Pancreas (tissue), 10 donors: ENCODE results near the gene CCDC15. TPM values are rescaled to one million over a fixed set of nuclear protein-coding genes. Genes with fewer than 3 reads are reported as not detected.
"Not testable (repeated sequence)": the region's sequence is repeated elsewhere in the genome, so short reads cannot be mapped to it uniquely, and the experiment has no call there.

Source experiments
- ATAC-seq, 4 donors: fragments of 200-7000 bp; cut with Tn5 transposase; one replicate each; pipeline versions ENCODE4 v1.8.0 to v1.9.1; 2020; ENCODE audit warnings: mild to moderate bottlenecking in 4 of 4, moderate library complexity in 4 of 4
- DNase-seq, 6 donors: peaks; one replicate each; pipeline ENCODE4 v3.0.0-alpha.2; 2020
- FAIRE-seq: peaks from 2 replicates; lab custom pipeline; 2012; peaks lifted over from hg19 to GRCh38; lab: Jason Lieb, UNC
- H3K27ac ChIP-seq, 4 donors: fragments of 200-600 bp; sonication (generic); 1 replicate in 3 of 4; 2 replicates in 1 of 4; pipeline versions ENCODE4 v1.5.0 to v1.8.0; 2020
- H3K27me3 ChIP-seq, 4 donors: fragments of 200-600 bp; one replicate each; pipeline ENCODE4 v1.8.0; 2021
- H3K36me3 ChIP-seq, 3 donors: fragments of 200-600 bp; sonication (generic) in 1 of 3; one replicate each; pipeline versions ENCODE4 v1.5.0 to v1.8.0; 2020 to 2021
- H3K4me1 ChIP-seq, 3 donors: fragments of 200-600 bp; one replicate each; pipeline ENCODE4 v1.8.0; 2021
- H3K4me3 ChIP-seq, 4 donors: fragments of 200-600 bp; sonication (generic) in 2 of 4; one replicate each; pipeline versions ENCODE4 v1.5.0 to v1.8.0; 2020 to 2021
- H3K9me3 ChIP-seq, 4 donors: fragments of 200-600 bp; one replicate each; pipeline ENCODE4 v1.8.0; 2021
- CTCF ChIP-seq, 4 donors: fragments of 200-600 bp; sonication (generic) in 3 of 4; IDR thresholded peaks; one replicate each; pipeline versions ENCODE4 v1.5.0 to v1.8.0; 2021; ENCODE audit warnings: antibody characterized with exemption in 4 of 4
- WGBS, 2 donors: extraction: QIAGEN DNeasy Blood & Tissue Kit; methylation state at CpG; one replicate each; pipeline ENCODE4 v1.1.7; 2013; 5-methylcytosine and 5-hydroxymethylcytosine counted together
- intact Hi-C, 3 donors: fragments of 100-400 bp; cut with DNase I; formaldehyde crosslinking; loops; one replicate each; pipeline versions ENCODE4 v1.11.1 to v1.14.2; 2022
- polyA plus RNA-seq, 2 donors: library from polyadenylated mRNA; stranded (reverse); fragments of 200-250 nt; gene quantifications; one replicate each; pipeline ENCODE4 v1.2.3, GENCODE V29; 2013
- total RNA-seq, 6 donors: library from RNA; stranded (reverse); fragmentation: NEBNext Ultra II Directional in 4 of 6; extraction: Animal tissue kit (Norgen Biotek cat#: 25700) in 4 of 6; gene quantifications; one replicate each; pipeline versions ENCODE4 v1.2.1 to v1.2.4, GENCODE V29; 2021 to 2023
- donor health status: healthy with polysubstance abuse.
- donor health status: DM: no; HTN: no; CAD: no; lungs with moderate emphysema.
- donor health status: DM: no; HTN: no; CAD: no.
- donor health status: control.
- donor health status: control.
- donor health status: Bipolar disorder and iron deficiency.
- donor health status: DM: yes; HTN: yes; CAD: no.
- donor health status: DM: no; HTN: no; CAD: no.
- donor health status: DM: no; HTN: no; CAD: no.
- donor health status: DM: yes; HTN: yes; CAD: no.

CCDC15 gene
- total and polyA plus RNA-seq, 8 donors: 0.23 to 1.4 (median 0.73) TPM

- H3K36me3 ChIP-seq: no peaks in the 10 kb centered on the region
- no peaks in the 10 kb centered on the region for H3K27me3 ChIP-seq
- ATAC-seq (no peak), DNase-seq (no peak), FAIRE-seq (no peak)
- no peak for TF ChIP-seq CTCF (IDR thresholded peaks at IDR 0.05)
- no peaks in the 10 kb centered on the region for H3K4me1 ChIP-seq
- no peak overlapping the region for H3K27ac ChIP-seq
- 88 to 91% methylated on average over 2 of the region's 2 CpGs for WGBS, 2 donors
- H3K9me3 ChIP-seq: peaks cover 0 to 5% (median 0%) of the 10 kb centered on the region in 4 donors
- intact Hi-C loops: no loop called here
- H3K4me3 ChIP-seq: no peak overlapping the region
These were observed 51.5 kb downstream of the CCDC15 start for GRCh38 chr11:125005491-125005890.

GRCh38 chr11:125016413-125016812, 62.4 kb downstream of the CCDC15 start:
- FAIRE-seq (no peak), ATAC-seq (no peak), DNase-seq (no peak)
- H3K9me3 ChIP-seq: no peaks in the 10 kb centered on the region
- no peak for TF ChIP-seq CTCF (IDR thresholded peaks at IDR 0.05)
- intact Hi-C loops: no loop called here
- H3K4me1 ChIP-seq: peaks cover 0 to 4% (median 0%) of the 10 kb centered on the region in 3 donors
- H3K27ac ChIP-seq: no peak overlapping the region
- no peak overlapping the region for H3K4me3 ChIP-seq
- no peaks in the 10 kb centered on the region for H3K27me3 ChIP-seq
- no peaks in the 10 kb centered on the region for H3K36me3 ChIP-seq

- Histone ChIP-seq H3K4me1 (peaks cover 0 to 4% (median 0%) of the 10 kb centered on the region in 3 donors), H3K27me3 (no peaks in the 10 kb centered on the region), H3K36me3 (no peaks in the 10 kb centered on the region), H3K27ac (peak overlapping the region in 2 of 4 donors; percentile 4 to 42), H3K9me3 (no peaks in the 10 kb centered on the region), H3K4me3 (no peak overlapping the region)
- ATAC-seq: peak; percentile 66 to 81 (median 76)
- TF ChIP-seq CTCF (IDR thresholded peaks at IDR 0.05): no peak
- WGBS, 2 donors: 14 to 22% methylated on average over 2 of the region's 2 CpGs
- intact Hi-C loops: no loop called here
- no peak for FAIRE-seq
- no peak for DNase-seq
These were observed 66.3 kb downstream of the CCDC15 start for GRCh38 chr11:125020342-125020741.

GRCh38 chr11:125022551-125022950, 68.5 kb downstream of the CCDC15 start:
- intact Hi-C loops: no loop called here
- Histone ChIP-seq H3K4me1 (peaks cover 0 to 4% (median 0%) of the 10 kb centered on the region in 3 donors), H3K27ac (no peak overlapping the region), H3K4me3 (no peak overlapping the region), H3K27me3 (no peaks in the 10 kb centered on the region), H3K9me3 (no peaks in the 10 kb centered on the region), H3K36me3 (no peaks in the 10 kb centered on the region)
- no peak for TF ChIP-seq CTCF (IDR thresholded peaks at IDR 0.05)
- ATAC-seq: no peak
- no peak for DNase-seq
- no peak for FAIRE-seq

- Histone ChIP-seq H3K27ac (no peak overlapping the region), H3K4me3 (no peak overlapping the region), H3K4me1 (no peaks in the 10 kb centered on the region), H3K36me3 (no peaks in the 10 kb centered on the region), H3K27me3 (no peaks in the 10 kb centered on the region), H3K9me3 (no peaks in the 10 kb centered on the region)
- ATAC-seq (no peak), DNase-seq (no peak), FAIRE-seq (no peak)
- intact Hi-C loops: no loop called here
- TF ChIP-seq CTCF (IDR thresholded peaks at IDR 0.05): no peak
- 94 to 100% methylated on average over 2 of the region's 2 CpGs for WGBS, 2 donors
These were observed 72.0 kb downstream of the CCDC15 start for GRCh38 chr11:125025968-125026367.

GRCh38 chr11:125029431-125029830, 75.4 kb downstream of the CCDC15 start:
- 85 to 97% methylated on average over 1 of the region's 1 CpG for WGBS, 2 donors

More at GRCh38 chr11:125029431-125029830, 75.4 kb downstream of the CCDC15 start:
- H3K27me3 ChIP-seq, intact Hi-C loops, H3K9me3 ChIP-seq, H3K27ac ChIP-seq, FAIRE-seq, ATAC-seq, H3K4me1 ChIP-seq, DNase-seq, H3K4me3 ChIP-seq, H3K36me3 ChIP-seq: not testable (repeated sequence)
